HG02763 (cell line): Measurements from ENCODE around the gene RPL31.

Experiments
- ATAC-seq: cut with Tn5 transposase; IDR thresholded peaks from one replicate; pipeline ENCODE4 v1.9.1; 2021; ENCODE audit warnings: mild to moderate bottlenecking, moderate library complexity; ENCODE audit not compliant: unreplicated experiment

Gene RPL31

GRCh38 chr2:100974712-100975520 lies 27.2 kb upstream of the RPL31 start:
- no peak for ATAC-seq

- ATAC-seq, result no peak
These were observed 26.6 kb upstream of the RPL31 start for GRCh38 chr2:100975521-100975785.

GRCh38 chr2:100976061-100976460 lies 26.0 kb upstream of the RPL31 start:
- no peak for ATAC-seq

- ATAC-seq, result peak; percentile 81
These were observed 25.3 kb upstream of the RPL31 start for GRCh38 chr2:100976645-100977391.

- ATAC-seq, result no peak
These were observed 24.6 kb upstream of the RPL31 start for GRCh38 chr2:100977511-100977910.

GRCh38 chr2:100978582-100979191 lies 23.4 kb upstream of the RPL31 start:
- ATAC-seq, result no peak

GRCh38 chr2:100980046-100980445 lies 22.0 kb upstream of the RPL31 start:
- no peak for ATAC-seq

GRCh38 chr2:100981011-100981410 lies 21.1 kb upstream of the RPL31 start:
- ATAC-seq, result no peak

GRCh38 chr2:100982431-100982861 lies 19.6 kb upstream of the RPL31 start:
- no peak for ATAC-seq

- ATAC-seq, result no peak
These were observed 18.9 kb upstream of the RPL31 start for GRCh38 chr2:100983201-100983600.

GRCh38 chr2:100983684-100984310 lies 18.3 kb upstream of the RPL31 start:
- ATAC-seq, result no peak

GRCh38 chr2:100984892-100985307 lies 17.2 kb upstream of the RPL31 start:
- no peak for ATAC-seq

GRCh38 chr2:100986157-100986556 lies 15.9 kb upstream of the RPL31 start:
- no peak for ATAC-seq

- no peak for ATAC-seq
These were observed 14.6 kb upstream of the RPL31 start for GRCh38 chr2:100987536-100987935.

- ATAC-seq, result no peak
These were observed 14.1 kb upstream of the RPL31 start for GRCh38 chr2:100987974-100988373.

GRCh38 chr2:100988630-100989417 lies 13.3 kb upstream of the RPL31 start:
- ATAC-seq, result no peak

- ATAC-seq, result no peak
These were observed 12.4 kb upstream of the RPL31 start for GRCh38 chr2:100989666-100990065.

- ATAC-seq, result no peak
These were observed 11.9 kb upstream of the RPL31 start for GRCh38 chr2:100990166-100990565.

GRCh38 chr2:100990650-100991403 lies 11.3 kb upstream of the RPL31 start:
- no peak for ATAC-seq

GRCh38 chr2:100991404-100991773 lies 10.7 kb upstream of the RPL31 start:
- ATAC-seq, result no peak
